ENCODE data around the gene NHSL2.

DNA sequence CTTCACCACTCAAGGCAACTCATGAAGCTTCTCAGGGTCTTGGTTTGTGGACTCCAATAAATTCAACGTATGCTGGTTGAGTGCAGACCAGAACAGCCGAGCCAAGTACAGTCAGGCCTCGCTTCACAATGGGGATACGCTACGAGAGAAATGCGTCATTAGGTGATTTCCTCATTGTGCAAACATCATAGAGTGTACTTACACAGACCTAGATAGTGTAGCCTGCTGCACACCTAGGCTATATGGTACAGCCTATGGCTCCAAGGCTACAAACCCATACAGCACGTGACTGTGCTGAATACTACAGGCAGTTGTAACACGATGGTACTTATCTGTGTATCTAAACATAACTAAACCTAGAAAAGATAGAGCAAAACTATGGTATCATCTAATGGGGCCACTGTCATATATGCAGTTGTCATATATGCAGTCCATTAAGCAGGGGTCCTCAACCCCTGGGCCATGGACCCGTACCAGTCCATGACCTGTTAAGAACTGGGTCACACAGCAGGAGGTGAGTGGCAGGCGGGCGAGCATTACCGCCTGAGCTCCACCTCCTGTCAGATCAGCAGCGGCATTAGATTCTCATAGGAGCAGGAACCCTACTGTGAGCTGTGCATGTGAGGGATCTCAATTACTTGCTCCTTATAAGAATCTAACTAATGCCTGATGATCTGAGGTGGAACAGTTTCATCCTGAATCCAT lies 189.6 kb downstream of the NHSL2 start:
- no peak for TF ChIP-seq POLR2A (IDR thresholded peaks at IDR 0.05)
- no peak for TF ChIP-seq CTCF (IDR thresholded peaks at IDR 0.05)
- TF ChIP-seq POLR2AphosphoS5 (IDR thresholded peaks at IDR 0.05) = no peak
